Ovary (tissue), 3 donors: ENCODE data around the gene TNFRSF18.

Experiments
- EP300 ChIP-seq: sonication (generic); formaldehyde crosslinking; IDR thresholded peaks from one replicate; pipeline ENCODE4 v1.6.1; 2017; ENCODE audit warnings: antibody characterized with exemption
- POLR2A ChIP-seq: fragments of 450-650 bp; IDR thresholded peaks from one replicate; pipeline ENCODE4 v1.6.1; 2017; ENCODE audit warnings: antibody characterized with exemption, mild to moderate bottlenecking, moderate library complexity
- TF ChIP-seq, protein P1 (sequence below), 3 donors: fragments of 450-650 bp in 2 of 3; fragments of 200-600 bp in 1 of 3; IDR thresholded peaks; one replicate each; pipeline versions ENCODE4 v1.5.1 to v1.8.0; 2016 to 2022; ENCODE audit warnings: antibody characterized with exemption in 3 of 3, mild to moderate bottlenecking in 1 of 3
- donor health status: DM: no; HTN: no; CAD: no.

DNA sequence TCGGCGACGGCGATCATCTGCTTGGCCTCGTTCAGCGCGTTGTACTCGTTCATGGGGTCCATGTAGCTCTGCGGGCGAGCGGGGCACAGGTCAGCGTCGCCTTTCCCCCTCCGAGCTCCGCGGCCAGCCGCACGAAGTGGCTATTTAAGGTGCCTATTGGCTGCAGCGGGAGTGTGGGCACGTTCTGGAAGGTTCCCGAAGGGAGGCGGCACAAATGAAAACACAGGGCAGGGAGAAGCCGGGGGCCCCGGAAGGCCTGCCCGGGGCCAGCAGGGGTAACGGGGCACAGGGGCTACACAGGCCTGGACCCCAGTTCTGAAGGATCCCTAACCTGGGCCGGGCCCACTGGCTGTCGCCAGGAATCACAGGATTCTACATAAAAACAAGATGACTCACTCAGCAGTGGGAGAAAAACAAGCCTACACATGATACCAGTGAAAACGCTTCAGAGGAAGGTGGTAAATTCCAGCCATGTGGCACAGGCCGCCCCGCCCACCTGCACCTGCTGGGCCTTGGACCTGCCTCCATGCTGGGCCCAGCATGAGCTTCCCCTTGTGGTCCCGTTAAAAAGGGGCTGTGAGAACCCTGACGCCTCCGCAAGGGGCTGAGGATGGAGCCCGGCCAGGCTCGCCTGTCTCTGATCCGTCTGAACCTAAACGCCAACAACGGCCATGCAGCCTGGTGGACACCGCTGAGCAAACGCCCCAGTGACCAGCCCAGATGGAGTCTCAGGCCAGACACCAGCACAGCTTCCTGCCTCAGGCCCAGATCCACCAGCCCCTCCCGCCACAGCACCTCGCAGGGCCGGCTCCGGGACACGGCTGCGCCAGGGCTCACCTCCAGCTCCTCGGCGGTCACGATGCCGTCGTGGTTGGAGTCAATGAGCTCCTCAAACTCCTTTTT lies 11.5 kb upstream of the TNFRSF18 start:
- TF ChIP-seq, protein P1, sequence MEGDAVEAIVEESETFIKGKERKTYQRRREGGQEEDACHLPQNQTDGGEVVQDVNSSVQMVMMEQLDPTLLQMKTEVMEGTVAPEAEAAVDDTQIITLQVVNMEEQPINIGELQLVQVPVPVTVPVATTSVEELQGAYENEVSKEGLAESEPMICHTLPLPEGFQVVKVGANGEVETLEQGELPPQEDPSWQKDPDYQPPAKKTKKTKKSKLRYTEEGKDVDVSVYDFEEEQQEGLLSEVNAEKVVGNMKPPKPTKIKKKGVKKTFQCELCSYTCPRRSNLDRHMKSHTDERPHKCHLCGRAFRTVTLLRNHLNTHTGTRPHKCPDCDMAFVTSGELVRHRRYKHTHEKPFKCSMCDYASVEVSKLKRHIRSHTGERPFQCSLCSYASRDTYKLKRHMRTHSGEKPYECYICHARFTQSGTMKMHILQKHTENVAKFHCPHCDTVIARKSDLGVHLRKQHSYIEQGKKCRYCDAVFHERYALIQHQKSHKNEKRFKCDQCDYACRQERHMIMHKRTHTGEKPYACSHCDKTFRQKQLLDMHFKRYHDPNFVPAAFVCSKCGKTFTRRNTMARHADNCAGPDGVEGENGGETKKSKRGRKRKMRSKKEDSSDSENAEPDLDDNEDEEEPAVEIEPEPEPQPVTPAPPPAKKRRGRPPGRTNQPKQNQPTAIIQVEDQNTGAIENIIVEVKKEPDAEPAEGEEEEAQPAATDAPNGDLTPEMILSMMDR (IDR thresholded peaks at IDR 0.05): no peak
- TF ChIP-seq EP300 (no peak), POLR2A (no peak)
